ENCODE results near the gene ATP6V0B. TPM values are rescaled to one million over a fixed set of nuclear protein-coding genes. Genes with fewer than 3 reads are reported as not detected.

The ATP6V0B gene
- total and polyA plus RNA-seq, 2 donors (not counting 1 experiment from before 2014, with no cell fraction given) = 91.0 to 198 TPM

DNA sequence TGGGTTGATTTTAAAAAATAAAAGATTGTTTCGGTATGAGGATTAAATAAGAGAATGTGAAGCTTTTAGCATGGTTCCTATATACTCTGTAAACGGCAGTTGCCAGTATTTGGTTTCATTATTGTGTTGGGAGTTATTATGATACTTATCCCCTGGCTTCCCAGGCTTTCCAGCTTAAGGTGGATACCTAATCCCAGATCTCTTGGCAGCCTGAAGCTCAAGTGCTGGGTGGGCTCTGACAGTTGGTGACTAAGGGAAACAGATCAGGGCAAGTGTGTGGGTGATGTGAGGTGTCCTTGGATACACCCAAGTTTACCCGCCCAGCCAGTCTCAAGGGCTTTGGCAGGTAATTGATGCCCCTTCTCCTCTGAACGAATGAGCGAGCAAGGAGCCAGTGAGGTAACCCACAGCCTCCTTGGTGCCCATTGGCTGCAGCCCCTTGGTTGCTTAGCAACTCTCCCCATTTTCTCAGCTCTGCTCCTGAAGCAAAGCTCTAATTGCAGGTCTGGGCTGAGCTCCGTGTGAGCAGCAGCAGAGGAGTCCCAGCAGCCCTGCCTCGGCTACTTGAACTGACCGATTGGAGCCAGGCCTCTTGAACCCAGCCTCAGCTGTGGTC lies 21.9 kb upstream of the ATP6V0B start:
- H3K9ac ChIP-seq (ENCODE audit: low read length) = no peak overlapping the region
- H3K4me3 ChIP-seq (ENCODE audit: control extremely low read depth in 1 of 5, extremely low read depth in 1 of 5, insufficient read depth in 1 of 5, low read depth in 2 of 5, low read length in 4 of 5) = no peak overlapping the region
- H2AFZ ChIP-seq (ENCODE audit: insufficient read depth, low read depth, low read length, poor library complexity, severe bottlenecking) = no peak overlapping the region
- no peaks in the 10 kb centered on the region for H3K27me3 ChIP-seq (replicated peaks in 1 of 4; ENCODE audit: control extremely low read depth in 1 of 4, control insufficient read depth in 3 of 4, insufficient read depth in 4 of 4, low read length in 3 of 4)
- Mint-ChIP-seq H3K27ac (no peak overlapping the region), H3K9me3 (ENCODE audit: insufficient read depth) (no peaks in the 10 kb centered on the region), H3K27me3 (no peaks in the 10 kb centered on the region), H3K4me1 (peaks cover 14% of the 10 kb centered on the region), H3K4me3 (no peak overlapping the region)
- peaks cover 41% of the 10 kb centered on the region for H3K79me2 ChIP-seq (ENCODE audit: control insufficient read depth, insufficient read depth, low read length)
- POLR2A ChIA-PET = no interaction called here
- H4K20me1 ChIP-seq (ENCODE audit: control insufficient read depth, insufficient read depth, low read length, poor library complexity, severe bottlenecking) = no peaks in the 10 kb centered on the region
- no peak for TF ChIP-seq EZH2 (IDR thresholded peaks at IDR 0.05; ENCODE audit: borderline replicate concordance, insufficient read depth, low read depth, low read length, poor library complexity, severe bottlenecking)
- TF ChIP-seq, protein P1, sequence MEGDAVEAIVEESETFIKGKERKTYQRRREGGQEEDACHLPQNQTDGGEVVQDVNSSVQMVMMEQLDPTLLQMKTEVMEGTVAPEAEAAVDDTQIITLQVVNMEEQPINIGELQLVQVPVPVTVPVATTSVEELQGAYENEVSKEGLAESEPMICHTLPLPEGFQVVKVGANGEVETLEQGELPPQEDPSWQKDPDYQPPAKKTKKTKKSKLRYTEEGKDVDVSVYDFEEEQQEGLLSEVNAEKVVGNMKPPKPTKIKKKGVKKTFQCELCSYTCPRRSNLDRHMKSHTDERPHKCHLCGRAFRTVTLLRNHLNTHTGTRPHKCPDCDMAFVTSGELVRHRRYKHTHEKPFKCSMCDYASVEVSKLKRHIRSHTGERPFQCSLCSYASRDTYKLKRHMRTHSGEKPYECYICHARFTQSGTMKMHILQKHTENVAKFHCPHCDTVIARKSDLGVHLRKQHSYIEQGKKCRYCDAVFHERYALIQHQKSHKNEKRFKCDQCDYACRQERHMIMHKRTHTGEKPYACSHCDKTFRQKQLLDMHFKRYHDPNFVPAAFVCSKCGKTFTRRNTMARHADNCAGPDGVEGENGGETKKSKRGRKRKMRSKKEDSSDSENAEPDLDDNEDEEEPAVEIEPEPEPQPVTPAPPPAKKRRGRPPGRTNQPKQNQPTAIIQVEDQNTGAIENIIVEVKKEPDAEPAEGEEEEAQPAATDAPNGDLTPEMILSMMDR (IDR thresholded peaks at IDR 0.05) = no peak
- H3K9me3 ChIP-seq (ENCODE audit: control extremely low read depth in 1 of 3, control insufficient read depth in 2 of 3, insufficient read depth in 1 of 3, low read length in 2 of 3) = no peaks in the 10 kb centered on the region
- no peak overlapping the region for H3K4me2 ChIP-seq (replicated peaks; ENCODE audit: low read depth, low read length, poor library complexity, severe bottlenecking)
- H3K36me3 ChIP-seq (replicated peaks in 1 of 2; ENCODE audit: control extremely low read depth in 1 of 2, control insufficient read depth in 1 of 2, extremely low read depth in 1 of 2, insufficient read depth in 2 of 2, low read length in 1 of 2) = peaks cover 0 to 21% of the 10 kb centered on the region in 2 experiments
- ATAC-seq (ENCODE audit: low read depth) (no peak), DNase-seq (no peak)
- intact Hi-C loops (cut with micrococcal nuclease) = no loop called here
- CTCF ChIA-PET = interaction anchor here (1.7 kb wide), 1 partner anchor 18 kb away, joined by 4 read pairs; no protein-coding TSS in a partner anchor
- H3K27ac ChIP-seq (ENCODE audit: low read length in 2 of 2) = no peak overlapping the region
- 90% methylated on average over 6 of the region's 8 CpGs for WGBS (ENCODE audit: insufficient coverage)
- peaks cover 1 to 7% of the 10 kb centered on the region in 2 donors for H3K4me1 ChIP-seq (ENCODE audit: control insufficient read depth in 2 of 2, insufficient read depth in 2 of 2, low read length in 2 of 2)

GRCh38 chr1:43953361-43953760 lies 21.4 kb upstream of the ATP6V0B start:
- no peaks in the 10 kb centered on the region for H3K9me3 Mint-ChIP-seq (ENCODE audit: insufficient read depth)
- no peak overlapping the region for H3K27ac ChIP-seq (ENCODE audit: low read length in 2 of 2)
- CTCF ChIA-PET = interaction anchor here (1.7 kb wide), 1 partner anchor 18 kb away, joined by 4 read pairs; no protein-coding TSS in a partner anchor

More at GRCh38 chr1:43953361-43953760, 21.4 kb upstream of the ATP6V0B start:
- Histone ChIP-seq H3K9ac (ENCODE audit: low read length) (no peak overlapping the region), H2AFZ (ENCODE audit: insufficient read depth, low read depth, low read length, poor library complexity, severe bottlenecking) (no peak overlapping the region), H3K4me2 (replicated peaks; ENCODE audit: low read depth, low read length, poor library complexity, severe bottlenecking) (no peak overlapping the region), H4K20me1 (ENCODE audit: control insufficient read depth, insufficient read depth, low read length, poor library complexity, severe bottlenecking) (no peaks in the 10 kb centered on the region), H3K79me2 (ENCODE audit: control insufficient read depth, insufficient read depth, low read length) (peaks cover 36% of the 10 kb centered on the region), H3K9me3 (ENCODE audit: control extremely low read depth in 1 of 3, control insufficient read depth in 2 of 3, insufficient read depth in 1 of 3, low read length in 2 of 3) (no peaks in the 10 kb centered on the region), H3K4me1 (ENCODE audit: control insufficient read depth in 2 of 2, insufficient read depth in 2 of 2, low read length in 2 of 2) (peaks cover 0 to 2% of the 10 kb centered on the region in 2 donors), H3K36me3 (replicated peaks in 1 of 2; ENCODE audit: control extremely low read depth in 1 of 2, control insufficient read depth in 1 of 2, extremely low read depth in 1 of 2, insufficient read depth in 2 of 2, low read length in 1 of 2) (peaks cover 0 to 23% of the 10 kb centered on the region in 2 experiments), H3K27me3 (replicated peaks in 1 of 4; ENCODE audit: control extremely low read depth in 1 of 4, control insufficient read depth in 3 of 4, insufficient read depth in 4 of 4, low read length in 3 of 4) (no peaks in the 10 kb centered on the region), H3K4me3 (ENCODE audit: control extremely low read depth in 1 of 5, extremely low read depth in 1 of 5, insufficient read depth in 1 of 5, low read depth in 2 of 5, low read length in 4 of 5) (no peak overlapping the region)
- no peaks in the 10 kb centered on the region for H3K27me3 Mint-ChIP-seq
- ATAC-seq (ENCODE audit: low read depth) (no peak), DNase-seq (no peak)
- WGBS (ENCODE audit: insufficient coverage) = 96% methylated on average over 2 of the region's 3 CpGs
- peaks cover 9% of the 10 kb centered on the region for H3K4me1 Mint-ChIP-seq
- H3K27ac Mint-ChIP-seq = no peak overlapping the region
- H3K4me3 Mint-ChIP-seq = no peak overlapping the region
- POLR2A ChIA-PET = no interaction called here
- intact Hi-C loops (cut with micrococcal nuclease) = no loop called here
- TF ChIP-seq, protein P1 (IDR thresholded peaks at IDR 0.05) = no peak
- TF ChIP-seq EZH2 (IDR thresholded peaks at IDR 0.05; ENCODE audit: borderline replicate concordance, insufficient read depth, low read depth, low read length, poor library complexity, severe bottlenecking) = no peak

Measured in B cell (primary cell).